CD4-positive, alpha-beta T cell treated with Interleukin-12 subunit alpha and Interleukin-12 subunit beta, for 1 hour (primary cell): ENCODE data around the gene NSD2.

Experiments used
- DNase-seq: peaks from one replicate; pipeline ENCODE4 v3.0.0-alpha.2; 2020

NSD2 gene

DNA sequence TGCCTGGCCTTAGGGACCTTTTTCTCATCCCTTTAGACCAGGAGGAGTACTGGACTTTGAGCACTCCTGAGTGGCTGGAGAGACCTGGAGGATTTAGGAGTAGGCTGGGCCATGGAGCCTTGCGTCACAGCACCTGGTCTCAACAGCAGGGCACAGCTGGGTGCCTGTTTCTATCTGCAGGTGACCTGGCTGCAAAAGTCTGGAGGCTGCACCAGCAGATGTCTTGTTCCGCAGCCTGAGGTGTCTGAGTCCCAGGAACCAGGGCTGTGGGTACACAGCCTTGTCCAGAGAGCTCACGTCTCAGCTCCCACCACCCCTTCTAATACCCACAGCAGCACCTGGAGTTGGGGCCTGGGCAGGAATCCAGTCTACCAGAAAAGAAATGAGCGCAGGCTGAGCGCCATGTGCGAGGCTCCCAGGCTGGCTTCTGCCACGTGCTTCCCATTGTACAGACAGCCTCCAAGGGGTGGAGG lies 5.0 kb upstream of the NSD2 start:
- DNase-seq: no peak

DNA sequence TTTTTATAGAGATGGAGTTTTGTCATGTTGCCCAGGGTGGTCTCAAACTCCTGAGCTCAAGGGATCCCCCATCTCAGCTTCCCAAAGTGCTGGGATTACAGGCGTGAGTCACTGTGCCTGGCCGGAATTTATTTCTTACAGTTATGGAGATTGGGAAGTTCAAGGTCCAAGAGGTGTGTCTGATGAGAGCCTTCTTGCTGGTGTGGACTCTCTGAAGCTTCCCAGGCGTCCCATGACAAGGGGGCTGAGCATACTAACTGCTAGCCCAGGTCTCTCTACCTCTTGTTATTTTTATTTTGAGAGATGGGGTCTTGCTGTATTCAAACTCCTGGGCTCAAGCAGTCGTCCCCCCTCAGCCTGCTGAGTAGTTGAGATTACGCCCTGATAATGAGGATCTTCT lies 2.9 kb upstream of the NSD2 start:
- no peak for DNase-seq

DNA sequence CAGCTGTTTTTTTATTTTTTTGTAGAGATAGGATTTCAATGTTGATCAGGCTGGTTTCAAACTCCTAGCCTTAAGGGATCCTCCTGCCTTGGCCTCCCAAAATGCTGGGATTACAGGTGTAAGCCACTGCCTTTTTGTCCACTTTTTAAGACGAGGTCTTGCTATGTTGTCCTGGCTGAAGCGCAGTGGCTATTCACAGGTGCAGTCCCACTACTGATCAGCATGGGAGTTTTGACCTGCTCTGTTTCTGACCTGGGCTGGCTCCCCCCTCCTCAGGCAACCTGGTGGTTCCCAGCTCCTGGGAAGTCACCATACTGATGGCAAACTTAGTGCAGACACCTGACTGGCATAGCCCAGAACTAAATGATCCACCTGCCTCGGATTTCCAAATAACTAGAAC lies 2.3 kb upstream of the NSD2 start:
- no peak for DNase-seq

DNA sequence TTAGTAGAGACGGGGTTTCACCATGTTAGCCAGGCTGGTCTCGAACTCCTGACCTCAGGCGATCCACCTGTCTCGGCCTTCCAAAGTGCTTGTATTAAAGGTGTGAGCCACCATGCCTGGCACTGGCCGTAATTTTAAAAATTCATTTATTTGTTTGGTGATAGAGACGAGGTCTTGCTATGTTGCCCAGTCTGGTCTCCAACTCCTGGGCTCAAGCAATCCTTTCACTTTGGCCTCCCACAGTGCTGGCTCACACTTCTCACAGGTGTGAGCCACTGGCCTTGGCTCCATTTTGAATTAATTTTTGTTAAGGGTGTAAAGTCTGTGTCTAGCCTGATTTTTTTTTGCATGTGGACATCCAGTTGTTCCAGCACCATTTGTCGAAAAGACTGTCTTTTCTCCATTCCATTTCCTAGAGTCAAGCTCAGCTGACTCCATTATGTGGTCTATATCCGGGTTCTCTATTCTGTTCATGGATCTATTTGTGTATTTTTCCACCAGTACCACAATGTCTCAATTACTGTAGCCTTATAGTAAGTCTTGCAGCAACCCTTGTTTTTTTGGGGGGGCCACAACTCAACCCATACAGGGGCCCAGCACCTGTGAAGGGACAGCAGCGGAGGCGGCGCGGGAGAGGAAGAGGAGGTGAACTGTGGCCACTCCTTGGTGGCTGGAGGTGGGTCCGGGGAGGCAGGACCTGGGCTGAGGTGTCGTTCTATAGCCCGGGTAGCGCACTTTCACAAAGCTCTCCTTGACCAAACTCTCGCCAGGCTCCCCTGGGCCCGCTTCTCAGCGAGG lies 1.5 kb upstream of the NSD2 start:
- no peak for DNase-seq

DNA sequence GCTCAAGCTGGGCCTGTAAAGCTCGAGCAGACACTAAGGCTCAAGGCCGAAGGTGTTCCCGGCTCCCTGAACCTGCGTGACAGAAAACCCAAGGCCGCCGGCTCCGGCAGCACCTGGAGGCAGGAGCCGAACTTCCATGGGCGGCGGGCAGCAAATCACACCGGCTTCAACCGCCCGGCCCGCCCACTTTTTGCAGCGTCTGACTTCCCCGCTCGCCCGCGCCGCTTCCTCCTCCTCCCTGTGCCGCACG lies 940 bp upstream of the NSD2 start:
- peak; percentile 87 for DNase-seq

DNA sequence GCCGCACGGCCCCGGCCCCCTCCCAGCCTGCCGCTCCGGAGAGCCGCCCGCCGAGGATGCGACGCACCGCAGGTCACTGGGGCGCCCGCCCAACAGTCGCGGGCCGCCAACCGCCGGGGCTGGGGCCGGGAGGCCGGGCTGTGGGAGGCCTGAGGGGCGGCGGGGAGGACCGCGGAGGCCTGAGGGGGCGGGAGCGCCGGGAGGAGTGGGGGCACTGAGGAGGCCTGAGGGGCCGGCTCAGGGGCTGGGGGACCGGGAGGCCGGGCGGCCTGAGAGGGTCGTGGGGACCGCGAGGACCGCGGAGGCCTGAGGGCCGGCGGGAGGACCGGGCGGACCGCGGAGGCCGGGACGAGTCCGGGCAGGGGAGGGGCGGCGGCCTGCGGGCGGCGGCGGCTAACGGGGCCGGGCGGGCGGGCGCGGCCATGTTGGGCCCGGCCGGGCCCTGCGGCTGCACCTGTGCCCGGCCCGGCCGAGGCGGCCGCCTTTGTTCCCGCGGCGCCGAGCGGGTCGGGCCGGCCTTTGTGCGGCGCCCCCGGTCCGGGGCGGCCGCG lies 353 bp downstream of the NSD2 start:
- DNase-seq: no peak

DNA sequence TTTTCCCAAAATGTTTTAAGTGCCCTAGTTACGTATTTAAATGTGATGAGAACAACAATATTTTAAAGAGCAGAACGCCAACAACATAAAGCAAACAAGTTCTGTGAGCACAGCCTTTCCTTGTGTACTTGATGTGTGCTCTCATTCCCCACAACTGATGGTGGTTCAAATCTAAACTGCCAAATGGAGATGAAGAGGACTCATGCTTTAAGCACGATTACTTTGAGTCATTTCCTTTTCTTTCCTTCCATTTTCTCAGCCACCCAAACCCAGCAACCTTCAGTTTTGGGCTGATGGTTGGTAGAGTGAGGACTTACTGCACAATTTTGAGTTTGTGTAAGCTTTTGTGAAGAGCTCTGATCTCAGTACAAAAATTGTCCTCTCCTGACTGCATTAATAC lies 1.7 kb downstream of the NSD2 start:
- DNase-seq: peak; percentile 26

DNA sequence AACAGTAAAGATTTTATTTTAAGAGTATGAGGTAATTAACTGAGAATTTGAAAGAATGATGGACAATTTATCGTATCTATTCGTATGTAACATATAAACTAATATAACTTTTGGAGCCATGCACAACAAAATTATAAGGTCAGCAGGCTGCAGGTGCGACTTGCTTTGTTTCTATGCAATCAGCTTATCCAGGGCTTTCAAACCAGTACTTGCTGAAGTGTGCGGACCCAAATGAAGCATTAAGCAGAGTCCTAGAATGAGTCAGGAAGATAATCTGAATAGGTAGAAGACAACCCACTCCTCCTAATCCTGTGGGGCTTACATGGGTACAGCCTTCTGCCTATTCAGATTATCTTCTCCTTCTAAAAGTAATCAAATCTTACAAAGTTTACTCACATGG lies 2.1 kb downstream of the NSD2 start:
- no peak for DNase-seq

DNA sequence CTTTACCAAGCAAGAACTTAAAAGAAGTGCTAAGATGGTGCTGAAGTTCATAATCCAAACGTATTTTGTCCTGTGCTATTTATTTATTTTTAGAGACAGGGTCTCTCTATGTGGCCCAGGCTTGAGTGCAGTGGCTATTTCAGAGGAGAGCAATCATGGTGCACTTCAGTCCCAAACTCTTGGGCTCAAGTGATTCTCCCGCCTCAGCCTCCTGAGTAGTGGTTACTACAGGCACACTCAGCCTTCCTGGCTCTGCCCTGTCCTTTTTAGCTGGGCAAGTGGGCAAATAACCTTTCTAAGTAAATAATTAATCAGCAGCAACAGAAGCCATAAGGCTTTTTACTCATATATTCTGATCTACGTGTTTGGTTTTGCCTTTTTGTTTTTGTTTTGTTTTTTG lies 2.6 kb downstream of the NSD2 start:
- no peak for DNase-seq

DNA sequence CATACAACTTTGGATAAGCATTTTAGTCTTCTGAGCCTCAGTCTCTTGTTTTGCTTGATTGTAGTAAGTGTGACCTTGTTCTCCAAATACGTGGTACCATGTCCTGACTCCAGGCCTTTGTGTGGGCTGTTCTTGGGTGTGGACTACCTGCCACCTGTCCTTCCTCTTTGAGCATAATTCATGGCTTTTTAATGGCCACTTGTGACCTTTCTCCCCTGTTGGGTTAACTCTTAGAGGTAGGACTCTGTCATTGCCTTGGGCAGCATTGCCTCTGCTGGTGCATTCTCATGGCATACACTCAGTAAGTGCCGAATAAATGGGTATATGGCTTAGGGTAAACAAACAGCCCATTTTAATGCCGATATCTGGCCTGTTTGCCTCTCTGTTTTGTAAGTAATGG lies 3.0 kb downstream of the NSD2 start:
- DNase-seq: no peak

DNA sequence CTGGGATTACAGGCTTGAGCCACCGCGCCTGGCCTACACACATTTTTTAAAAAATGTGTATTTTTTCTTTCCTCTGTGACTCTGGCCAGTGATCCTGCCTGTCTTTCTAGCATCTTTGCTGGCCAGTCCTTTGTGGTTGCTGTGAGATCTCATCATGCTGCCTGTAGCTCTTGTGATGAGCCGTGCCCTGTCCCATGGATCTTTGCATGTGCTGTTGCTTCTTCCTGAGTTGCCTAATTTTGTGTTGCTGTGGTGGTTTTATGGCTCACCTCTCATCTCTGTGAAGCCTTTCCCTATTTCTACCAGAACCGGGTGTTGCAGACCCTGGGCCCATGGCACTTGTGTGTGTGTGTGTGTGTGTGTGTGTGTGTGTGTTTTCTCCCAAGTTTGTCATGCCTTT lies 8.3 kb downstream of the NSD2 start:
- DNase-seq: no peak

DNA sequence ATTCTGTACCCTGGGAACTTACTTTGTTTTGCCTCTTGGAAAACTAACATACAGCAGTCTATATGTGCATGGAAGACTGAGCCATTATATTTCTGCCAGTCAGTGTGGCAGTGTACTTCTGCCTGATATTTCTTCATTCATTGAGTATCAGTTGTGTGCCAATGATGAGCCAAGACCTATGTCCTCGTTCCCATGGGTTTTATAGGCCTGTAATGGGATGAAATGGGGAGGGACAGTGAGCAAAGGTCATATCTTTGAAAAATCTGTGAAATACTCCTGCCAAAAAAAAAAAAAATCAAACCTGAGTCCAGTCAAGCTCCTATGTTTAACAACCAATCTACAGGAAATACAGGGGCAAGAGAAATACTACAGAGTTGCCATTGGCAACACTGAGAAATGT lies 9.1 kb downstream of the NSD2 start:
- no peak for DNase-seq

DNA sequence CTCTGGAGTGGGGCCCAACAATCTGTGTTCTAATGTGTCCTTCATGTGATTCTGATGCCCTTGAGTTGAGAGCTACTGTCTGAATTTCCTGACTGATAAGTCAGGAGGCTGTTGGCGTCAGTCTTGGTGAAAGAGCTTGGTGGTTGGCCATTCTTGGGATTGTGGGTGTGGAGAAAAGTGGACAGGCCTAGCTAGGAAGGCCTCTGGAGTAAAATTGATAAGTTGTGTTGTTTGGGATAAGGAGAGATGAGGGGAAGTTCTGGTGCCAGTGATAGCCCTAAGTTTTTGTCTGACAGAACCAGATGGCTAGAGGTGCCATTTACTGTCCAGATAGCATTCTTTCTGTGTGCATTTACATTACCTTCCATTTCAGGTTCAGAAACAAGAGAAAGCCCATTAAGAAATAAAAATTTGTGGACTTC lies 11.7 kb downstream of the NSD2 start:
- no peak for DNase-seq

DNA sequence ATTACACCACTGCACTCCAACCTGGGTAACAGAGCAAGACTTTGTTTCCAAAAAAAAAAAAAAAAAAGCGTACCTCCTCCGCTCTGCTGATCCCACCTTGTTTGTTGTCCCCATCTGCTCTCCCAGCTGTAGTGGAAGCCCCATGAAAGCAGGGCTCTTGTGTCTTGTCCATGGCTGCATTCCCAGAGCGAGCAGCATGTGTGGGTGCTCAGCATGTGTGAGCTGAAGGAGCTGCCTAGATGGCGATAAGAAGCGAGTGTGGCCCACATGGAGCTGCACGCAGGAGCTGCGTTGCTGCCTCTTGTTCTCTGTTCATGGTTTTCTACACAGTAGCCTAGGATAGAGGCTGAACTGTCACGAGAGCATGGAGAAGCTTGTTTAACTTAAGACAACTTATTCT lies 12.4 kb downstream of the NSD2 start:
- no peak for DNase-seq

DNA sequence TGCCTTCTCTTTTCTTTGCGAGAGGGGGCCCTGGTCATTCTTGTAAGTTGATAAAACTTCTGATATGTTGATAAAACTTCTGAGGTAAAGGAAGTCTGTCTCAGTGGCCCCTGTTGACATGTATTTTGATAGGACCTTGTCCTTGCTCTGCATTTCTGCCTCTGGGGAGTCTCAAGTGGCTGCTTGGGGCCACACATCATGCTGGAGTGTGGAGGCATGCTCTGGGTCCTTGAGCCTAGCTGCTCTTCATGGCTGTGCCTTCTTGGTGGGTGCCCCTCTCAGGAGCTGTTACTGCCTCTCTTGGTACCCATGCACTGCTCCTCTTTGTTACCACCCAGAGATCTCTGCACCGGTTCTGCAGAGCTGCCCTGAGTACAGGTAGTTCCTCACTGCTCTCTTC lies 14.2 kb downstream of the NSD2 start:
- DNase-seq: no peak

DNA sequence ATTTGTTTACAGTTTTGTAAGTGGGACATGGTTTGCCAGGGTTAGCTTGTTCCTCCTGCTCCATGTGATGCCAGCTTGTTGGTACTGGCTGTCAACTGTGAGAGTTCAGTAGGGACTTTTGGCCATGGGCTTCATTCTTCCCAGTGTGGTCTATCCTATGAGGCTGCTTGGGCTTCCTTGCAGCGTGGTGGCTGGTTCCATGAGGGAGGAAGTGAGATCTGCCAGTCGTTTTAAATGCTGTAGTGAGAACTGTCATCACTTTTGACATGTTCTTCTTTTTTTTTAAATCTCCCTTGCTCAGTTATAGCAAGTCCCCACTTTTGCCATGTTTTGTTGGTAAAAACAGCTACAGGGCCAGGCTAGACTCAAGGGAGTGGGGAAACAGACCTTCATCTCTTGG lies 15.9 kb downstream of the NSD2 start:
- no peak for DNase-seq

DNA sequence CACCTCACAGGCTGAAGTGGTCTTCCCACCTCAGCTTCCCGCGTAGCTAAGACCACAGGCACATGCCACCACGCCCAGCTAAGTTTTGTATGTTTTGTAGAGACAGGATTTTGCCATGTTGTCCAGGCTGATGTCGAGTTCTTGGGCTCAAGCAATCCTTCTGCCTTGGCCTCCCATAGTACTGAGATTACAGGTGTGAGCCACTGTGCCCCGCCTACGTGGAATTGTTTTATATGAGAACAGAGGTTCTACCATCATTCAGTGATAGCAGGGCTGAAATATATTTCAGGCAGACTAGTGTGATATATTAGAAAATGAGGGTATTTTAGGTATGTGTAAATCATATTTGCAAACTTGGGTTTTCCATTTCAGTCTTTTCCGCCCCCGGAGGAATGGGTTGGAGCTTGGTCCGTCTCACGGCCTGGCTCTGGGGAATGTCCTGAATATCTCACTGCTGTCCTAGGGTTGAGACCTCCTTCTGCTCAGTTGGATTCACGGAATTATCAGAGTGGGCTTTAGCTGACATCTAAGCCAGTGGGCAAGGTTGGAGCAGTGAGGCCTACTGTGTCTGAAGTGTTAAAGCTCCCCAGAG lies 19.9 kb downstream of the NSD2 start:
- no peak for DNase-seq

DNA sequence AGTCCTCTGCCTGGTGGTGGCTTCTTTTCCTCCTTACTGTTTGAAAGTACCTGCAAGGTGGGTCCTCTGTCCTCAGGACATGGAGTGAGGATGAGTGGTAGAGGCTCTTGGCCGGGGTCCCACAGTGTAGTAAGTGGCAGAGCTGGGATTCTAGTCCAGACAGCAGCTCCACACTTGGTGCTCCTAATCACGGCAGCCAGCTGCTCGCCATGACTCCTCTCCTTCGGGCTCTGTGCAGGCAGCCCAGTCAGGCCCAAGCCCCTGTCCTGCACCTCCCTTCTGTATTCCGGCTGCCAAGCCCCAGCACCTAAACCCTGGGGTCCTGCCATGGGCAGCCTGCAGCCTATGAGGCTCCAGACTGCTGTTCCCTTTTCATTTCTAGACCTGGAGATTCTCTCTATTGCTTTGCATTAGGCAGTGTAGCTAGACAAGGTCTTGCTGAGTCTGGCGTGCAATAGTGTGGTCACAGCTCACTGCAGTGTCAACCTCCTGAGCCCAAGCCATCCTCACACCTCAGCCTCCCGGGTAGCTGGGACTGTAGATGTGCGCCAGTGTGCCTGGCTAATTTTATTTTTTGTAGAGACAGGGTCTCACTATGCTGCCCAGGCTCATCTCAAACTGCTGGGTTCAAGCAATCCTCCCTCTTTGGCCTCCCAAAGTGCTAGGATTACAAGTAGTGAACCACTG lies 24.9 kb downstream of the NSD2 start:
- no peak for DNase-seq

DNA sequence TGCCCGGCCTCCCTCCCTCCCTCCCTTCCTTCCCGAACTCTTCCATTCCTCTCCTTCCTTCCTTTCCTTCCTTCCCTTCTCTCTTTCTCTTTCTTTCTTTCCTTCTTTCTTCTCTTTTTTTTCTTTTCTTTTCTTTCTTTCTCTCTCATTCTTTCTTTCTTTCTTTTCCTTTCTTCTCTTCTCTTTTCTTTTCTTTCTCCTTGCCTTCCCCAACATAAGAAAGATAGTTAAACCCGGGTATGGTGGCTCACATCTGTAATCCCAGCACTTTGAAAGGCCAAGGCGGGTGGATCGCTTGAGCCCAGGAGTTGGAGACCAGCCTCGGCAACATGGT lies 25.4 kb downstream of the NSD2 start:
- no peak for DNase-seq

DNA sequence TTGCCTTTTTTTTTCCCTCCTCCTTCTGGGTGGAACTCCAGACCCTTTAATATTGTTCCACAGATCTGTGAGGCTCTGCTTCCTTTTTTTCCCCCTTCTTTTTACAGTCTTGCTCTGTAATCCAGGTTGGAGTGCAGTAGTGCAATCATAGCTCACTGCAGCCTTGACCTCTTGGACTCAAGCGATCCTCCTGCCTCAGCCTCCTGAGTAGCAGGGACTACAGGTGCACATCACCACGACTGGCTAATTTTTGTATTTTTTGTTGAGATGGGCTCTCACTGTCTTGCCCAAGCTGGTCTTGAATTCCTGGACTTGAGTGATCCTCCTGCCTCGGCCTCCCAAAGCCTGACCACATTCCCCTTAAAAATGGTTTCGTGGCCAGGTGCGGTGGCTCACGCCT lies 26.8 kb downstream of the NSD2 start:
- no peak for DNase-seq

DNA sequence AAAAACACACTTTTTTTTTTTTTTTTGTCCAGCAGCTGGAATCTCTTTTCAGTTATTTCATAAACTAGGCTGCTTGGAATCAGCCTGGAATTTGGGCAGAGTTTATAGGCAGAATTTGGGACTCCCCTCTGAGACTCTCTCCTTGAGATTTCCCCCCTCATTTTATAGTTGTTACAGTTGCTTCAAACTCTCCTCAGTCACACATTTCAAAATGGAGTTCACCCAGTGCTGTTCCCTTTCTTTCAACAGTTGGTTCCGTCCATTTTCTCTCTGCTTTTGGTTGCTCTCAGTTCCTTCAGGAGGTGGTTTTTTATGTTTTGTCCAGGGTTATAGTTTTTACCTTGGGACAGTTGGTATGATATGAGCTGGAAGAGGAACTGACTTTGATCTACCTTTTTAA lies 27.5 kb downstream of the NSD2 start:
- no peak for DNase-seq

DNA sequence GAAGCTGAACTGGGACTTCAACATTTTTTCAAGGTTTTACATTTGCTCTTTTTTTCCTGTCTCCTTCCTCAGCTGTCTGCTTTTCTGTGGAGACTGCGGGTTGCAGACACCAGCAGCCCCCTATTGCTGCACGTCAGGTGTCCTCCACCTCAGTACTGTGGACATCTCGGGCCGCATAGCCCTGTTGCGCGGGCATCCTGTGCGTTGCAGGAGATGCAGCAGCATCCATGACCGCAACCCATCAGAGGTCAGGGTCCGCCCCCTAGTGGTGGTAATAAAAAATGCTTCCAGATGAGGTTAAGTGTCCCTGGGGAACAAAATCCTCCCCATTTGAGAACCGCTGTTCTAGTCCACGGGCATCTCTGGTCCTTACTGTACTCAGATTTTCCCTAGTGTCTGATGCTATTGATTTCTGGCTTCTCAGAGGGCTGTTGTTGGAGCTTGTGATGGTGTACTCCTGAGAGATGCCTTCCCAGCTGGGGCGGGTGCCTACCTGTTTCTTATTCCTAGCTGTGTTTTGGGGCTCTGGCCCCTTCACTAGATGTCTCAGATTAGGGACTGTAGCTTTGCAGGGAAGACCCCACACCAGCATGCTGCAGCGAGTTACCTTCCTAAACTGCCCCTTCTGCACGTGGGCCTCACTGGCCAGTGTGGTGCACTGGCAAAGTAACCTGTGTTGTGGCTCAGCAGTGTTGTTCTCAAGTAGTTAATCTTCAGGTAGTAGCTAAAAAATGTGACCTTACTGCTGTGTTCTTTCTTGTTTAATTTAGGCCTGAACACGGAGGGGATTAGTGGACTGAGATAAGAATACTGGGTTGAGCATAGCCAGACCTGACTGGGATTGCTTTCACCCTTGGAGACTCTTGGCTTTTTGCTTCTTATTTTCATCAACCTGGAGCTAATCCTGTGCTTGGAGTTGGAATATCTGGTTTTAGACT lies 28.2 kb downstream of the NSD2 start:
- DNase-seq: peak; percentile 82

DNA sequence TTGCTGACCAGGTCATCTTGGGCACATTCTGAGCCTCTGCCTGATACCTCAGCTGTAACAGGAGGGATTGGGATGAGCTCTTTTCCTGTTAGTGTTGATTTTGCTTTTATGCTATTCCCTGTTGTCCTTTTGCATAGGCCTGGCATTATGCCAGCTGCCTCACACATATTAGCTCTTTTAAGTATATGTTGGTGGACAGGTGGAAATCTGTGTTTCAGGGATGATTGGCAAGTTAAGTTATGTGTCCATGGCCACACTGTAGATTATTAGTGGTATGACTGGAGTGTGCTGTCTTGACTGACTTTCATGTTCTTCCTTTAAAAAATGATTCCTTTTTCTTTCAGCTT lies 28.9 kb downstream of the NSD2 start:
- no peak for DNase-seq
